Measurements from ENCODE around the gene PIGP.
"Not testable (repeated sequence)": the region's sequence is repeated elsewhere in the genome, so short reads cannot be mapped to it uniquely, and the experiment has no call there.

Gene PIGP

GRCh38 chr21:37045149-37045548 lies 27.7 kb downstream of the PIGP start:
- DNase-seq (ENCODE audit: low read depth in 2 of 2) = no peak

- DNase-seq (ENCODE audit: low read depth in 2 of 2) = no peak
These were observed 28.2 kb downstream of the PIGP start for GRCh38 chr21:37044643-37045042.

GRCh38 chr21:37043818-37044217 lies 29.1 kb downstream of the PIGP start:
- no peak for DNase-seq (ENCODE audit: low read depth in 2 of 2)

GRCh38 chr21:37041706-37042271 lies 31.1 kb downstream of the PIGP start:
- no peak for DNase-seq (ENCODE audit: low read depth in 2 of 2)

- DNase-seq (ENCODE audit: low read depth in 2 of 2) = no peak
These were observed 32.7 kb downstream of the PIGP start for GRCh38 chr21:37040212-37040611.

GRCh38 chr21:37039411-37040075 lies 33.3 kb downstream of the PIGP start:
- no peak for DNase-seq (ENCODE audit: low read depth in 2 of 2)

- DNase-seq (ENCODE audit: low read depth in 2 of 2) = no peak
These were observed 36.7 kb downstream of the PIGP start for GRCh38 chr21:37036177-37036576.

GRCh38 chr21:37034394-37034793 lies 38.5 kb downstream of the PIGP start:
- DNase-seq (ENCODE audit: low read depth in 2 of 2) = not testable (repeated sequence)

- no peak for DNase-seq (ENCODE audit: low read depth in 2 of 2)
These were observed 39.9 kb downstream of the PIGP start for GRCh38 chr21:37032877-37033471.

- no peak for DNase-seq (ENCODE audit: low read depth in 2 of 2)
These were observed 40.6 kb downstream of the PIGP start for GRCh38 chr21:37032293-37032692.

GRCh38 chr21:37030864-37031263 lies 42.0 kb downstream of the PIGP start:
- DNase-seq (ENCODE audit: low read depth in 2 of 2) = no peak

- DNase-seq (ENCODE audit: low read depth in 2 of 2) = no peak
These were observed 44.3 kb downstream of the PIGP start for GRCh38 chr21:37028570-37028969.

GRCh38 chr21:37026499-37026898 lies 46.4 kb downstream of the PIGP start:
- no peak for DNase-seq (ENCODE audit: low read depth in 2 of 2)

GRCh38 chr21:37017951-37018679 lies 54.8 kb downstream of the PIGP start:
- DNase-seq (ENCODE audit: low read depth in 2 of 2) = no peak
